HepG2 (cell line): ENCODE measurements around the gene CDC23. TPM values are rescaled to one million over a fixed set of nuclear protein-coding genes. Genes with fewer than 3 reads are reported as not detected.
A peak's percentile ranks its signal among the peaks of the same experiment; 100 is the strongest.

Experiments
- ARNTL ChIP-seq: sonication (generic); formaldehyde crosslinking; IDR thresholded peaks from 2 replicates; pipeline ENCODE4 v1.4.0; 2020; ENCODE audit warnings: mild to moderate bottlenecking, missing genetic modification reagents
- ATAD3A ChIP-seq: sonication (generic); formaldehyde crosslinking; IDR thresholded peaks from 2 replicates; pipeline ENCODE4 v1.4.0; 2020; ENCODE audit warnings: missing genetic modification reagents
- FOXC1 ChIP-seq: sonication (generic); formaldehyde crosslinking; IDR thresholded peaks from 2 replicates; pipeline ENCODE4 v1.8.0; 2022; ENCODE audit warnings: mild to moderate bottlenecking, missing genetic modification reagents, borderline replicate concordance
- FOXK1 ChIP-seq: sonication (generic); formaldehyde crosslinking; IDR thresholded peaks from 2 replicates; pipeline ENCODE4 v1.4.0; 2020; ENCODE audit warnings: low read depth, missing genetic modification reagents, borderline replicate concordance
- IRX3 ChIP-seq: sonication (generic); formaldehyde crosslinking; IDR thresholded peaks from 2 replicates; pipeline ENCODE4 v1.8.1; 2023; ENCODE audit warnings: mild to moderate bottlenecking, low read depth, missing genetic modification reagents, borderline replicate concordance
- NFE2 ChIP-seq: sonication (generic); formaldehyde crosslinking; IDR thresholded peaks from 2 replicates; pipeline ENCODE4 v1.4.0; 2020; ENCODE audit warnings: missing genetic modification reagents
- PRDM10 ChIP-seq: sonication (generic); formaldehyde crosslinking; IDR thresholded peaks from 2 replicates; pipeline ENCODE4 v1.4.0; 2020; ENCODE audit warnings: low read depth, missing genetic modification reagents
- RBM22 ChIP-seq: fragments of 200-400 bp; formaldehyde crosslinking; optimal IDR thresholded peaks from 2 replicates; pipeline ENCODE3; 2017; ENCODE audit warnings: mild to moderate bottlenecking, low read length, moderate library complexity
- SOX13 ChIP-seq, 3 experiments: fragments of 450-650 bp in 1 of 3; sonication (generic) in 1 of 3; formaldehyde crosslinking in 1 of 3; IDR thresholded peaks in 2 of 3; conservative IDR thresholded peaks in 1 of 3; 2 replicates each; pipeline versions ENCODE4 v1.5.0 to v1.6.1; 2016 to 2020; ENCODE audit warnings: antibody characterized with exemption in 1 of 3, mild to moderate bottlenecking in 1 of 3, missing compliant biosample characterization in 1 of 3, missing genetic modification reagents in 1 of 3, moderate library complexity in 1 of 3
- SP2 ChIP-seq: sonication (generic); formaldehyde crosslinking; IDR thresholded peaks from 2 replicates; pipeline ENCODE4 v1.5.1; 2020; ENCODE audit warnings: mild to moderate bottlenecking, missing genetic modification reagents
- ZHX1 ChIP-seq: sonication (generic); formaldehyde crosslinking; IDR thresholded peaks from 2 replicates; pipeline ENCODE4 v1.8.1; 2022; ENCODE audit warnings: low read depth, mild to moderate bottlenecking, missing genetic modification reagents
- ZNF121 ChIP-seq: sonication (generic); formaldehyde crosslinking; IDR thresholded peaks from 2 replicates; pipeline ENCODE4 v1.5.0; 2020; ENCODE audit warnings: mild to moderate bottlenecking, missing genetic modification reagents
- ZNF414 ChIP-seq: sonication (generic); formaldehyde crosslinking; IDR thresholded peaks from 2 replicates; pipeline ENCODE4 v1.5.0; 2020; ENCODE audit warnings: missing genetic modification reagents
- ZNF616 ChIP-seq: sonication (generic); formaldehyde crosslinking; IDR thresholded peaks from 2 replicates; pipeline ENCODE4 v1.5.0; 2020; ENCODE audit warnings: low read depth, mild to moderate bottlenecking, missing genetic modification reagents
- ZNF724P ChIP-seq: sonication (generic); formaldehyde crosslinking; IDR thresholded peaks from 2 replicates; pipeline ENCODE4 v1.8.0; 2022; ENCODE audit warnings: missing genetic modification reagents, borderline replicate concordance
- ZNF772 ChIP-seq: sonication (generic); formaldehyde crosslinking; IDR thresholded peaks from 2 replicates; pipeline ENCODE4 v1.5.0; 2020; ENCODE audit warnings: mild to moderate bottlenecking, missing genetic modification reagents
- polyA plus RNA-seq, 8 experiments: library from polyadenylated mRNA; depleted of rRNA in 3 of 8; stranded (reverse) in 7 of 8; unstranded in 1 of 8; fragments of >200 nt; fragmentation: Illumina TruSeq in 4 of 8; extraction: Trizol in 4 of 8; gene quantifications; 2 replicates each; pipeline versions ENCODE4 v1.2.1 to v1.2.3, GENCODE V29; 2011 to 2016; ENCODE audit warnings: low read depth in 4 of 8, missing spikeins in 1 of 8, mixed read lengths in 1 of 8; ENCODE audit not compliant: insufficient read depth in 1 of 8
- total RNA-seq, 5 experiments: library from RNA; depleted of rRNA; stranded (reverse); fragments of >200 nt; fragmentation: Illumina TruSeq; extraction: Trizol; gene quantifications; 2 replicates each; pipeline ENCODE4 v1.2.3, GENCODE V29; 2016; ENCODE audit warnings: low read depth in 1 of 5

The CDC23 gene
- total and polyA plus RNA-seq, 2 of the 13 experiments (the other 11 are each of a cell fraction or from before 2014, with no cell fraction given) = 38.3 to 47.7 TPM

- TF ChIP-seq FOXK1 (peak; percentile 89), ATAD3A (CRISPR knock-in tag) (no peak), ZHX1 (CRISPR knock-in tag) (no peak), NFE2 (CRISPR knock-in tag) (no peak), PRDM10 (CRISPR knock-in tag) (no peak), SOX13 (IDR thresholded peaks at IDR 0.05) (no peak), SOX13 (CRISPR knock-in tag; conservative IDR thresholded peaks at IDR 0.05 in 1 of 2, IDR thresholded peaks at IDR 0.05 in 1 of 2) (no peak), ZNF414 (CRISPR knock-in tag) (no peak), FOXC1 (CRISPR knock-in tag) (no peak; the same call in 1 of the 2 replicates), ZNF724P (no peak), RBM22 (no peak), ZNF121 (CRISPR knock-in tag) (no peak), ZNF772 (CRISPR knock-in tag) (peak; percentile 71; the same call in 1 of the 2 replicates), ARNTL (CRISPR knock-in tag) (no peak), ZNF616 (CRISPR knock-in tag) (no peak), SP2 (CRISPR knock-in tag) (peak; percentile 90), IRX3 (CRISPR knock-in tag) (no peak)
Measured at GRCh38 chr5:138213161-138214029, at the start of gene CDC23 (continued).
